IPS-NIHi7 (cell line): ENCODE results near the gene MVP.
"Not testable (repeated sequence)": the region's sequence is repeated elsewhere in the genome, so short reads cannot be mapped to it uniquely, and the experiment has no call there.

Experiments used
- DNase-seq: peaks from one replicate; pipeline ENCODE4 v3.0.0; 2012; ENCODE audit warnings: mixed read lengths; ENCODE audit errors: extremely low spot score

The MVP gene

GRCh38 chr16:29871822-29872546 lies 51.7 kb downstream of the MVP start:
- no peak for DNase-seq

GRCh38 chr16:29873319-29873718 lies 53.1 kb downstream of the MVP start:
- DNase-seq = no peak

DNA sequence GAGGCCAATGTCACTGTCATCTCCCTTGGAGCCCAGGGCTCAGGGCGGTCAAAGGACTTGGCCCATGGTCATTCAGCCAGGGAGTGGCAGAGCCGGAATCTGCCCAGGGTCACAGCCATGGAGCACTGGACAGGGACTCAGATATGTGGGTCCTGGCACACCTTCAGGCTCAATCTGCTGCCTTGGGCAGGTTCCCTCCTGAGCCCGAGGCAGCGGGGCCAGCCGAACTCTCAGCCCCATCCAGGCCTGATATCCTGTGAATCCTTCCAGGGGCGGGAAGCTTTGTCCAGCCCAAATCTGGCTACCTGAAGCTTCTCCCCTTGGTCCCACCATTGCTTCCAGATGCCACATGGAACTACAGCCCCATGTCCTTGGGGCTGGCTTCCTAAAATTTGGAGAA lies 54.9 kb downstream of the MVP start:
- DNase-seq = no peak

- DNase-seq = peak; percentile 65
Observed at GRCh38 chr16:29876217-29876593, 55.9 kb downstream of the MVP start.

DNA sequence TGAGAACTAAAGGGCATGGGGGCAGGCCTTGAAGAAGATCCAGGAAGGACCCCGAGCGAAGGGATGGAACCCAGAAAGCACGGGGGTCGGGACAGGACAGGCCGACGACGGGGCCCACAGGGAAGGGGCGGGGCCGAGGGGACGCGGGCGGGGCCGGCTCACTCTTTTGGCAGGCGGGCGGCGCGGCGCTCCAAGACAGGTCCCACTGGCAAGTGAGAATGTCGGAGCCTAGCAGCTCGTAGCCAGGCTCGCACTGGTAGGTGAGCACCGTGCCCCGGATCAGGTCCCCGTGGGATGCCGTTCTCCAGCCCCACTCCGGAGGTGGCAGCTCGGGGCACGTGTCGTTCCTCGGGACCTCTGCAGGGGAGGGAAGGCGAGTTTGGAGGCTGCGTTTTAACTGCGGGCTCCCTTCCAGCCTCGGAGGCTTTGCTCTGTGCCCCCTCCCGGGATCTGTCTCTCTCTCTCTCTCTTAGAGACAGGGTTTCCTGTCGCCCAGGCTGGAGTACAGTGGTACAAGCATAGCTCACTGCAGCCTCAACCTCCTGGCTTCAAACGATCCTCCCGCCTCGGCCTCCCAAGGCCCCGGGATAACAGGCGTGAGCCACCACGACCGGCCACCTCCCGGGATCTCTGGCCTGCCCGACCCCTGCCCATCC lies 56.5 kb downstream of the MVP start:
- DNase-seq = peak; percentile 54

GRCh38 chr16:29877266-29877961 lies 57.2 kb downstream of the MVP start:
- DNase-seq = peak; percentile 99

DNA sequence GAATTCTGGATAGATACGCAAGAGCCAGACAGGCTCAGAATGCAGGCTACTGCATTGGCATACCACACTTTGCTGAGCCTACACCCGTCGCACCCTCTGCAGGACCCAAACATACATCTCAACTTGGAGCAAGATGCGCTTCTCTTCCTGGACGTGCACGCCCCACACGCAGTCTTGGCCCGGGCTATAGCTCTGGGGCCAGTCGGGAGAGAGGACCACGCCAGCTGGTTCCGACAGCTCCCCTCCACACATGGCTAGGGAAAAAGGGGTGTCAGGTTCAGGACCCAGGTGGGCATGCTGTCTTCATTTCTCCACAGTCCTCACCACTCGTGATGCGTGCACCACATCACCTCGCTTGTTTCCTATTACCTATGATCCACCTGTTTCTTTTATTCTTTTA lies 57.9 kb downstream of the MVP start:
- DNase-seq = no peak

GRCh38 chr16:29881050-29881449 lies 60.8 kb downstream of the MVP start:
- no peak for DNase-seq

GRCh38 chr16:29883987-29884386 lies 63.7 kb downstream of the MVP start:
- no peak for DNase-seq

GRCh38 chr16:29889372-29889771 lies 69.1 kb downstream of the MVP start:
- not testable (repeated sequence) for DNase-seq

DNA sequence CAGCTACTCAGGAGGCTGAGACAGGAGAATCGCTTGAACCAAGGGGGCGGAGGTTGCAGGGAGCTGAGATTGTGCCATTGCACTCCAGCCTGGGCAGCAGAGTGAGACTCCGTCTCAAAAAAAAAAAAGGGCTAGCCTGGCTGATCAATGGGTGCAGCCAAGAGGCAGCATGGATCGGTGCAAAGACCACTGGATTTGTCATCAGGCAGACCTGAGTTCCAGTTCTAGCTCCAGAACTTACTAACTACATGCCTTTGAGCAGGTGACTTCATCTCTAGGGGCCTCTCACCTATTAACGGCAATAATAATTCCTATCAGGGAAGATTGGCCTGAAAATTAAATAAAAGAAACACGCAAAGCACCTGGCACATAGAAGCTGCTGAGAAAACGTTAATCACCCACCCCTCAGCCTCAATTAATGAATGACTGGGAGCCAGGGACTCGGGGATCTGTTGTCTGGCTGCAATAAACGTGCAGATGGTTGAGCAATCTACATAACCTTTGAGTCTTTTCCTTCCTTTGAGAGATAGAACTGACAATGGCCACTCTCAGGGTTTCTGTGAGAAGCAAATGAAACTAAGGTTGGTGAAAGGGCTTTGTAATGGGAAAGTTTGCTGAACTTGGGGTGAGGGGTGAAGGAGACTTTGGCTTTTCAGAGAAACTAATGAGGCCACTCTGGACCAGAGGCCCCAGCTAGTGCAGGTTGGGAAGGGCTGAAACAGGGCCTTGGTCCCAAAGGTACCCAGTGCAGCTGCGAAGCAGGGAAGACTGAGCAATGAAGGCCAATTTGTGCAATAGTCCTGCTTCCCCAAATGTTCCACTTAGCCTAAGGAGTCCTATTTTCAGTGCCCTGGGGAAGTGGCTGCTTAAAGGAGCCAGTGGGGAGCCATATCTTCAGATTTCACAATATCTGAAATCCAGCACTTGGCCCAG lies 71.5 kb downstream of the MVP start:
- DNase-seq = no peak

DNA sequence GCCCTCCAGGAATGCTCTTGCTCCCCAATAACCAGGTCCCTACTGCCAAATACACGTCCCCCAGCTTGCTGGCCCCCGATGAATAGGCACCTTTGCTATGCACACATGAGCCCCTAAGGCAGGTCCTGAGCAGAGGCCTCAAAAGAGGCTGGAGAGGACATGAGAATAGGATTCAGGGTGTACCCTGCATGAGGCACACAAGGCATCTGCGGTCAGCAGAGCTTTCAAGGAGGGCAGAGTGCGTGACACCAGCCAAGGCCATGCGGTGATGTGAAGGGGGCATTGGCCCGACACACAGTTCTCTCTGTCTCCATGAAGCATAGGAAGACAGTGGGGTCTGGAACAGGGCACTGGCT lies 72.2 kb downstream of the MVP start:
- DNase-seq = no peak

GRCh38 chr16:29893553-29893952 lies 73.3 kb downstream of the MVP start:
- no peak for DNase-seq

- no peak for DNase-seq
Observed at GRCh38 chr16:29894352-29894751, 74.1 kb downstream of the MVP start.

- DNase-seq = no peak
Observed at GRCh38 chr16:29896841-29897240, 76.6 kb downstream of the MVP start.

GRCh38 chr16:29897333-29897732 lies 77.1 kb downstream of the MVP start:
- DNase-seq = no peak
